Measurements from ENCODE around the gene PDE4A. TPM values are rescaled to one million over a fixed set of nuclear protein-coding genes. Genes with fewer than 3 reads are reported as not detected.

PDE4A gene
- total RNA-seq, 4 donors from 2014 or later = 6.4 to 10.1 (median 8.4) TPM

GRCh38 chr19:10421240-10422045 lies 1.1 kb downstream of the PDE4A start:
- ATAC-seq (no peak), DNase-seq (no peak)
- peaks cover 18 to 38% of the 10 kb centered on the region in 2 donors for H3K4me1 ChIP-seq
- intact Hi-C loops (cut with DNase I; ENCODE audit: low total_unique reads) = no loop called here
- no peaks in the 10 kb centered on the region for H3K36me3 ChIP-seq
- no peak overlapping the region for H3K27ac ChIP-seq
- peaks cover 61 to 67% (median 62%) of the 10 kb centered on the region in 3 donors for H3K27me3 ChIP-seq
- in situ Hi-C loops (cut with MboI; ENCODE audit: low sequenced_read_pairs in 4 of 4) = loop anchor here in 1 of 4 donors (25.0 kb wide), 1 partner anchor 141 kb away; the partner anchor contains the start of genes CDKN2D and KRI1
- no peak for TF ChIP-seq POLR2A (IDR thresholded peaks at IDR 0.05)
- peak in 1 of 5 experiments; percentile 16 for TF ChIP-seq CTCF (IDR thresholded peaks at IDR 0.05 in 4 of 5, conservative IDR thresholded peaks at IDR 0.05 in 1 of 5)
- H3K4me3 ChIP-seq = no peak overlapping the region
- no peaks in the 10 kb centered on the region for H3K9me3 ChIP-seq

GRCh38 chr19:10422046-10422461 lies 1.7 kb downstream of the PDE4A start:
- in situ Hi-C loops (cut with MboI; ENCODE audit: low sequenced_read_pairs in 4 of 4) (loop anchor here in 1 of 4 donors (25.0 kb wide), 1 partner anchor 140 kb away; the partner anchor contains the start of genes CDKN2D and KRI1), intact Hi-C loops (cut with DNase I; ENCODE audit: low total_unique reads) (no loop called here)
- Histone ChIP-seq H3K4me3 (no peak overlapping the region), H3K27me3 (peaks cover 58 to 61% (median 59%) of the 10 kb centered on the region in 3 donors), H3K36me3 (no peaks in the 10 kb centered on the region), H3K27ac (no peak overlapping the region), H3K4me1 (peaks cover 17 to 34% of the 10 kb centered on the region in 2 donors), H3K9me3 (no peaks in the 10 kb centered on the region)
- no peak for ATAC-seq
- DNase-seq = no peak
- TF ChIP-seq POLR2A (IDR thresholded peaks at IDR 0.05) (no peak), CTCF (IDR thresholded peaks at IDR 0.05 in 4 of 5, conservative IDR thresholded peaks at IDR 0.05 in 1 of 5) (no peak)

GRCh38 chr19:10422846-10423245 lies 2.5 kb downstream of the PDE4A start:
- in situ Hi-C loops (cut with MboI; ENCODE audit: low sequenced_read_pairs in 4 of 4) = loop anchor here in 1 of 4 donors (25.0 kb wide), 1 partner anchor 139 kb away; the partner anchor contains the start of genes CDKN2D and KRI1

GRCh38 chr19:10424011-10424637 lies 3.8 kb downstream of the PDE4A start:
- H3K9me3 ChIP-seq = no peaks in the 10 kb centered on the region
- DNase-seq = peak in 1 of 2 donors; percentile 72
- no peaks in the 10 kb centered on the region for H3K36me3 ChIP-seq
- peak overlapping the region in 3 of 4 donors; percentile 54 to 58 (median 57) for H3K27ac ChIP-seq
- ATAC-seq = peak; percentile 87 to 95
- intact Hi-C loops (cut with DNase I; ENCODE audit: low total_unique reads) (loop anchor here (1.0 kb wide), 1 partner anchor 21 kb away; the partner anchor contains the start of gene CDC37), in situ Hi-C loops (cut with MboI; ENCODE audit: low sequenced_read_pairs in 4 of 4) (loop anchor here in 1 of 4 donors (25.0 kb wide), 1 partner anchor 138 kb away; the partner anchor contains the start of genes CDKN2D and KRI1)
- H3K4me3 ChIP-seq = peak overlapping the region; percentile 49 to 62 (median 55)
- peaks cover 38 to 40% (median 38%) of the 10 kb centered on the region in 3 donors for H3K27me3 ChIP-seq
- TF ChIP-seq CTCF (IDR thresholded peaks at IDR 0.05 in 4 of 5, conservative IDR thresholded peaks at IDR 0.05 in 1 of 5) (peak; percentile 84 to 95 (median 92)), POLR2A (IDR thresholded peaks at IDR 0.05) (no peak)
- peaks cover 17 to 23% of the 10 kb centered on the region in 2 donors for H3K4me1 ChIP-seq

More at GRCh38 chr19:10422846-10423245, 2.5 kb downstream of the PDE4A start:
- TF ChIP-seq CTCF (IDR thresholded peaks at IDR 0.05 in 4 of 5, conservative IDR thresholded peaks at IDR 0.05 in 1 of 5) = no peak
- no peak for TF ChIP-seq POLR2A (IDR thresholded peaks at IDR 0.05)
- Histone ChIP-seq H3K9me3 (no peaks in the 10 kb centered on the region), H3K4me3 (no peak overlapping the region), H3K27ac (no peak overlapping the region), H3K4me1 (peaks cover 17 to 32% of the 10 kb centered on the region in 2 donors), H3K27me3 (peaks cover 50 to 53% (median 51%) of the 10 kb centered on the region in 3 donors), H3K36me3 (no peaks in the 10 kb centered on the region)
- DNase-seq = no peak
- no peak for ATAC-seq
- intact Hi-C loops (cut with DNase I; ENCODE audit: low total_unique reads) = no loop called here

Data from gastrocnemius medialis (tissue), 4 donors.